Body of pancreas (tissue), 4 donors: ENCODE data around the gene ATXN7. TPM values are rescaled to one million over a fixed set of nuclear protein-coding genes. Genes with fewer than 3 reads are reported as not detected.

ENCODE experiments used
- ATAC-seq: fragments of 150-250 bp; one replicate; pipeline ENCODE4 v1.9.1; 2016
- DNase-seq, 4 donors: peaks; one replicate each; pipeline ENCODE4 v3.0.0-alpha.2; 2019
- H3K27ac ChIP-seq, 4 donors: fragments of 200-600 bp; sonication (generic); 1 replicate in 3 of 4; 2 replicates in 1 of 4; pipeline versions ENCODE4 v1.5.1 to v1.6.1; 2016 to 2019; ENCODE audit warnings: mild to moderate bottlenecking in 1 of 4, mixed read lengths in 1 of 4, moderate library complexity in 1 of 4
- H3K27me3 ChIP-seq, 2 donors: fragments of 200-600 bp; sonication (generic); one replicate each; pipeline ENCODE4 v1.6.0; 2016; ENCODE audit warnings: mild to moderate bottlenecking in 1 of 2
- H3K36me3 ChIP-seq, 2 donors: fragments of 200-600 bp; sonication (generic); replicated peaks in 1 of 2; 2 replicates each; pipeline ENCODE4 v1.5.1; 2016; ENCODE audit warnings: low read depth in 2 of 2; ENCODE audit not compliant: insufficient read depth in 1 of 2
- H3K4me1 ChIP-seq: fragments of 200-600 bp; sonication (generic); one replicate; pipeline ENCODE4 v1.6.0; 2016
- H3K4me3 ChIP-seq, 2 donors: fragments of 200-600 bp; sonication (generic); 1 replicate in 1 of 2; 2 replicates in 1 of 2; pipeline ENCODE4 v1.5.1; 2016 to 2019
- H3K9me3 ChIP-seq, 3 donors: fragments of 200-600 bp; sonication (generic); 1 replicate in 2 of 3; 2 replicates in 1 of 3; pipeline ENCODE4 v1.5.1; 2016
- POLR2A ChIP-seq, 3 donors: fragments of 450-650 bp; IDR thresholded peaks; one replicate each; pipeline ENCODE4 v1.6.1; 2016; ENCODE audit warnings: antibody characterized with exemption in 3 of 3, mild to moderate bottlenecking in 2 of 3
- WGBS, 2 donors: methylation state at CpG; one replicate each; pipeline ENCODE4 v1.1.5; 2017; 5-methylcytosine and 5-hydroxymethylcytosine counted together
- intact Hi-C: fragments of 100-400 bp; cut with DNase I; formaldehyde crosslinking; loops from one replicate; pipeline ENCODE4 v1.15.1; 2023
- total RNA-seq, 2 donors: library from RNA; depleted of rRNA; stranded (reverse); fragments of >200 nt; gene quantifications; one replicate each; pipeline ENCODE4 v1.1.0, GENCODE V29; 2016
- TF ChIP-seq, protein P1 (sequence below), 7 experiments: fragments of 450-650 bp in 4 of 7; fragments of 200-600 bp in 3 of 7; sonication (generic) in 3 of 7; IDR thresholded peaks; one replicate each; pipeline ENCODE4 v1.5.1; 2016 to 2019; ENCODE audit warnings: antibody characterized with exemption in 7 of 7

The ATXN7 gene
- total RNA-seq, 2 donors from 2014 or later = 36.3 to 43.8 TPM

DNA sequence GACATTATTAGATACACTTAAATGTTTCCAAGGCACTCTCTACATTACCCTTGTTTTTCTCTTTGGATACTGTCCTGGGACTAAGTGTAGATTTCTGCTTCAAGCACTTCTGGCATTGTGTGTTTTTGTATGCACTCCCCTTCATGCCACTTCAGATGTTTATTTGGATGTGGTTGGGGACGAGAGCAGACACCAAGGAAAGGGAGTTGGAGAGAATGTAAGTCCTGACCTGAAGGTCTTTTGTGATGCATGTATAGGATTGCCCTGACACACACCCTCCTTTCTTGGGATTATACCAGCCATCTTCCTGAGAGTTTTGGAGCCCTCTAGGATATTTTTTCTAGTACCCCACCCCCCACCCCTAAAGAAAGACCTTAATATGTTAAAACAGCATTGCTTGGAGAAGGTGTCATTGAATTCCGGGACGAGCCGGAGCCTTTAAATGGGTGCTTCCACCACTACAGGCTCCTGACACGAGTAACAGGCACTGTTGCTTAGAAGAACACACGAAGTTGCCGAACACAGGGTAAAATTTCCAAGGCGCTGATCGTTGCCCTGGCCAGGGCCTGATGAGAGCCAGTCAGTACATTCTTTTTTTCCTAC, 136.9 kb downstream of the ATXN7 start:
- DNase-seq = no peak
- peaks cover 0 to 8% of the 10 kb centered on the region in 2 donors for H3K36me3 ChIP-seq
- peak overlapping the region; percentile 87 to 94 (median 88) for H3K27ac ChIP-seq
- no peak overlapping the region for H3K4me3 ChIP-seq
- ATAC-seq = no peak
- peaks cover 78% of the 10 kb centered on the region for H3K4me1 ChIP-seq
- peaks cover 0 to 4% (median 0%) of the 10 kb centered on the region in 3 donors for H3K9me3 ChIP-seq
- WGBS, 2 donors = 58 to 65% methylated on average over 9 of the region's 9 CpGs
- no peaks in the 10 kb centered on the region for H3K27me3 ChIP-seq
- intact Hi-C loops = no loop called here
- TF ChIP-seq, protein P1, sequence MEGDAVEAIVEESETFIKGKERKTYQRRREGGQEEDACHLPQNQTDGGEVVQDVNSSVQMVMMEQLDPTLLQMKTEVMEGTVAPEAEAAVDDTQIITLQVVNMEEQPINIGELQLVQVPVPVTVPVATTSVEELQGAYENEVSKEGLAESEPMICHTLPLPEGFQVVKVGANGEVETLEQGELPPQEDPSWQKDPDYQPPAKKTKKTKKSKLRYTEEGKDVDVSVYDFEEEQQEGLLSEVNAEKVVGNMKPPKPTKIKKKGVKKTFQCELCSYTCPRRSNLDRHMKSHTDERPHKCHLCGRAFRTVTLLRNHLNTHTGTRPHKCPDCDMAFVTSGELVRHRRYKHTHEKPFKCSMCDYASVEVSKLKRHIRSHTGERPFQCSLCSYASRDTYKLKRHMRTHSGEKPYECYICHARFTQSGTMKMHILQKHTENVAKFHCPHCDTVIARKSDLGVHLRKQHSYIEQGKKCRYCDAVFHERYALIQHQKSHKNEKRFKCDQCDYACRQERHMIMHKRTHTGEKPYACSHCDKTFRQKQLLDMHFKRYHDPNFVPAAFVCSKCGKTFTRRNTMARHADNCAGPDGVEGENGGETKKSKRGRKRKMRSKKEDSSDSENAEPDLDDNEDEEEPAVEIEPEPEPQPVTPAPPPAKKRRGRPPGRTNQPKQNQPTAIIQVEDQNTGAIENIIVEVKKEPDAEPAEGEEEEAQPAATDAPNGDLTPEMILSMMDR (IDR thresholded peaks at IDR 0.05) = no peak
- no peak for TF ChIP-seq POLR2A (IDR thresholded peaks at IDR 0.05)

DNA sequence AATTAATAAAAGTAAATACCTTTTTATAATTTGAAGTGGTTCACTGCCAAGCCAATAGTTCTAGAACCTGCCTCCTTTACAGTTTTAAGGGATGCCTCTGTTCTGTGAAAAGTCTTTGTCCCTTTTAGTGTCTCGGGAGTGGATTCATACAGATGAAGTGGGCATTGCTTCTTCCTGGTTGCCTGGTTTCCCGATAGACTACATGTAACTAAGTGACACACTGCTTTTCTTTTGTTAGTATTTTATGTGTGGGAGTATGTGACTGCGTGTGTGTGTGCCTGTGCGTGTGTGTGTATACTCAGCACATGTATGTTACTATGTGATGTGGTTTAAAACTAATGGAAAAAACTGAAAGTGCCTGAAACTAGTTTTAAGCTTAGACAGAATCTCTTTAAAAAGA, 138.6 kb downstream of the ATXN7 start:
- peaks cover 0 to 5% of the 10 kb centered on the region in 2 donors for H3K36me3 ChIP-seq
- 70 to 72% methylated on average over 4 of the region's 4 CpGs for WGBS, 2 donors
- peaks cover 87% of the 10 kb centered on the region for H3K4me1 ChIP-seq

DNA sequence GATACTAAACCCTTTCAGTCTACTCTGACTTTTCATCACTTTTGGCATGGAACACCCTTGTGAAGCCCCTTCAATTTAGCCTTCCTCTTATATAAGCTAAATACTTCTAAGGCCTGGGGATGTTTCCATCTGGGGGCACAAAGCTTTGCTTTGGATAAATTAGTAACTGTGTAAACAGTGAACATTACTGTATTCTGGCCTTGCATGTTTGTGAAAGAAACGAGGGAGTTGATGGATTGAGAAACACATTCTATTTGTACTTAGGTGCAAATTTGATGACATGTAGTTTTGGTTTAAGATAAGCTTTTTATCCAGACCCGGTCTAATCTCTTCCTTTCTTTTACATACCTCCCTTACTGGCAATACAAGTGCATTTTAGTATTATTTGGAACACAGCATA, 139.9 kb downstream of the ATXN7 start:
- DNase-seq = no peak
- peaks cover 0 to 4% (median 0%) of the 10 kb centered on the region in 3 donors for H3K9me3 ChIP-seq
- H3K27me3 ChIP-seq = no peaks in the 10 kb centered on the region
- intact Hi-C loops = no loop called here
- no peak for TF ChIP-seq POLR2A (IDR thresholded peaks at IDR 0.05)
- TF ChIP-seq, protein P1 (IDR thresholded peaks at IDR 0.05) = no peak
- no peak for ATAC-seq
- H3K4me1 ChIP-seq = peaks cover 87% of the 10 kb centered on the region
- peak overlapping the region; percentile 4 to 87 (median 36) for H3K27ac ChIP-seq
- no peak overlapping the region for H3K4me3 ChIP-seq
- WGBS, 2 donors = 10 to 11% methylated on average over 2 of the region's 2 CpGs
- H3K36me3 ChIP-seq = peaks cover 0 to 10% of the 10 kb centered on the region in 2 donors

More for the DNA sequence above, 138.6 kb downstream of the ATXN7 start:
- Histone ChIP-seq H3K27ac (peak overlapping the region; percentile 30 to 87 (median 37)), H3K9me3 (peaks cover 0 to 4% (median 0%) of the 10 kb centered on the region in 3 donors), H3K27me3 (no peaks in the 10 kb centered on the region), H3K4me3 (no peak overlapping the region)
- ATAC-seq = no peak
- TF ChIP-seq, protein P1 (IDR thresholded peaks at IDR 0.05) = no peak
- no peak for TF ChIP-seq POLR2A (IDR thresholded peaks at IDR 0.05)
- intact Hi-C loops = no loop called here
- no peak for DNase-seq

DNA sequence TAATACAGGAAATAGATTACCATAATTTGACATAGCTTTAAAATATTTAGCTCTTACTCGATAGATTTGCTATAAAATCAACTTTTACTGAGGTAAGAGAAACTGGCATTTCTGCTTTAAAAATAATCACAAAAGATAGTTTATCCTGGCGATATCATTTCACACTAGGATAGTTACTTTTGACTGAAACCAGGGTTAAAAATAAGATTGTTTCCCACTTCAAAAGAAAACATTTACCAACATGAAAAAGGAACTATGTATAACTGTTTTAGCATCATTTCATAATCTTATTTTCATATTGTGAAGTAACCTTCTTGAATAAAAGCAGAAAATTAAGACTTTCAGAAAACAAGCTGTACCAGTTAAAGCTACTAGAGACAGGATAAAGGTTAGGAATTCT, 144.3 kb downstream of the ATXN7 start:
- Histone ChIP-seq H3K4me1 (peaks cover 96% of the 10 kb centered on the region), H3K27ac (peak overlapping the region; percentile 0 to 87 (median 48)), H3K9me3 (peaks cover 0 to 4% (median 0%) of the 10 kb centered on the region in 3 donors), H3K27me3 (no peaks in the 10 kb centered on the region), H3K36me3 (peaks cover 0 to 23% of the 10 kb centered on the region in 2 donors), H3K4me3 (no peak overlapping the region)
- ATAC-seq = no peak
- 33 to 35% methylated on average over 2 of the region's 2 CpGs for WGBS, 2 donors
- no peak for TF ChIP-seq POLR2A (IDR thresholded peaks at IDR 0.05)
- TF ChIP-seq, protein P1 (IDR thresholded peaks at IDR 0.05) = no peak
- intact Hi-C loops = no loop called here
- no peak for DNase-seq
